Renal pelvis (tissue), 12 donors: Measurements from ENCODE around the gene ECE1. TPM values are rescaled to one million over a fixed set of nuclear protein-coding genes. Genes with fewer than 3 reads are reported as not detected.

Source experiments
- DNase-seq: peaks from one replicate; pipeline ENCODE4 v3.0.0-alpha.2; 2013
- long read RNA-seq, 16 experiments: transcript quantifications; one replicate each; lab custom pipeline, GENCODE V29; 2026
- polyA plus RNA-seq, 3 donors: library from polyadenylated mRNA; unstranded; fragments of 120-200 nt; gene quantifications; one replicate each; pipeline ENCODE4 v1.2.1, GENCODE V29; 2013; ENCODE audit not compliant: insufficient read length in 3 of 3

ECE1 gene
- 10 to 100 TPM; 42.0 to 51.7 (median 46.9) TPM for polyA plus RNA-seq
- long read RNA-seq, donor 1, full-length matches to known transcripts = 6 of 14 reads
- long read RNA-seq, donor 1, partial matches to known transcripts = 8 of 14 reads
- long read RNA-seq, donor 1, other reads (novel, unspliced or antisense) = 0 of 14 reads
- long read RNA-seq, donor 2, full-length matches to known transcripts = 9 of 9 reads
- long read RNA-seq, donor 2, partial matches to known transcripts = 0 of 9 reads
- long read RNA-seq, donor 2, other reads (novel, unspliced or antisense) = 0 of 9 reads
- long read RNA-seq, donor 3, full-length matches to known transcripts = 7 of 12 reads
- long read RNA-seq, donor 3, partial matches to known transcripts = 5 of 12 reads
- long read RNA-seq, donor 3, other reads (novel, unspliced or antisense) = 0 of 12 reads
- long read RNA-seq, donor 4, full-length matches to known transcripts = 9 of 14 reads
- long read RNA-seq, donor 4, partial matches to known transcripts = 5 of 14 reads
- long read RNA-seq, donor 4, other reads (novel, unspliced or antisense) = 0 of 14 reads
- long read RNA-seq, donor 5, full-length matches to known transcripts = 3 of 3 reads
- long read RNA-seq, donor 5, partial matches to known transcripts = 0 of 3 reads
- long read RNA-seq, donor 5, other reads (novel, unspliced or antisense) = 0 of 3 reads
- long read RNA-seq, donor 6, full-length matches to known transcripts = 8 of 18 reads
- long read RNA-seq, donor 6, partial matches to known transcripts = 10 of 18 reads
- long read RNA-seq, donor 6, other reads (novel, unspliced or antisense) = 0 of 18 reads
- long read RNA-seq, donor 7, full-length matches to known transcripts = 6 of 22 reads
- long read RNA-seq, donor 7, partial matches to known transcripts = 16 of 22 reads
- long read RNA-seq, donor 7, other reads (novel, unspliced or antisense) = 0 of 22 reads
- long read RNA-seq, donor 8, full-length matches to known transcripts = 1 of 1 reads
- long read RNA-seq, donor 8, partial matches to known transcripts = 0 of 1 reads
- long read RNA-seq, donor 8, other reads (novel, unspliced or antisense) = 0 of 1 reads
- long read RNA-seq, donor 9, full-length matches to known transcripts = 7 of 16 reads
- long read RNA-seq, donor 9, partial matches to known transcripts = 9 of 16 reads
- long read RNA-seq, donor 9, other reads (novel, unspliced or antisense) = 0 of 16 reads
- long read RNA-seq, donor 10, full-length matches to known transcripts = 6 of 14 reads
- long read RNA-seq, donor 10, partial matches to known transcripts = 8 of 14 reads
- long read RNA-seq, donor 10, other reads (novel, unspliced or antisense) = 0 of 14 reads
- long read RNA-seq, donor 11, full-length matches to known transcripts = 9 of 9 reads
- long read RNA-seq, donor 11, partial matches to known transcripts = 0 of 9 reads
- long read RNA-seq, donor 11, other reads (novel, unspliced or antisense) = 0 of 9 reads
- long read RNA-seq, donor 12, full-length matches to known transcripts = 12 of 21 reads
- long read RNA-seq, donor 12, partial matches to known transcripts = 9 of 21 reads
- long read RNA-seq, donor 12, other reads (novel, unspliced or antisense) = 0 of 21 reads
- long read RNA-seq, donor 13, full-length matches to known transcripts = 2 of 2 reads
- long read RNA-seq, donor 13, partial matches to known transcripts = 0 of 2 reads
- long read RNA-seq, donor 13, other reads (novel, unspliced or antisense) = 0 of 2 reads
- long read RNA-seq, donor 14 = 0 reads
- long read RNA-seq, donor 15, full-length matches to known transcripts = 16 of 29 reads
- long read RNA-seq, donor 15, partial matches to known transcripts = 13 of 29 reads
- long read RNA-seq, donor 15, other reads (novel, unspliced or antisense) = 0 of 29 reads
- long read RNA-seq, donor 16, full-length matches to known transcripts = 5 of 10 reads
- long read RNA-seq, donor 16, partial matches to known transcripts = 5 of 10 reads
- long read RNA-seq, donor 16, other reads (novel, unspliced or antisense) = 0 of 10 reads

DNA sequence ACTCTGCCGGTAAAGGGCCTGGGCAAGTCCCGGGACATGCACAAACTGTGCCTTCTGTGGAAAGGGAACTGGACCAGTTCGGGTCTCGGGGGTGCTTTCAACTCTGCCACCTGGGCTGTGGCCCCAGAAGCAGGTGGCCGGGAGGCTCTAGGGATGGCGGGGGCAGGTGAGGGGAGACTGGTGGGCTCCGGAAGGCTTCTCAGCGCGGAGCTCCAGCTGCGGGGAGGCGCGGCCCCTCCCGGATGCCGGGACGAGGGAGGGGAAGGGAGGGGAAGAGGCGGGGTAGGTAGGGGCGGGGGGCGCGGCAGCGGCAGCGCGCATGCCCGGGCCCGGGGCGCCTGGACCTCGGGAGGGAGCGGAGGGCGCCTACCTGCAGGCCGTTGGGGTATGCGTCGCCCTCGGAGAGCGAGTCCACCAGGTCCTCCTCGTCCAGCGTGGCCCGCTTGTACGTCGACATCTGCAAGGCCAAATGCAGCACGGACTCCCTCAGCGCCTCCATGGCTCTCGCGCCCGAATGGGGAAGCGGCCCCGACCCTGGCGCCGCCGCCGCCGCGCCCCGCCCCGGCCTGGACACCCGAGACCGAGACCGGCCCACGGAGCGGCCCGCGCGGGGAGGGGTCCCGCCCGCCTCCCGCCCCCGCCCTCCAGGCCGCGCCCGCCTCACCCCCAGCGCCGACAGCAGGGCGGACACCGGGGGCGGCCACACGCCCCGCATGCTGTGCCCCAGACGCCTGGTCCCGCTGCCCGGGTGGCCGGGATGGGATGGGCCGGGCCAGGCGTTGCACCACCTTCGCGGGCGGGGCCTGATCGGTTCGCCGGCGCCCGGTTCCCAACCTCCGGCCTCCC, at the start of gene ECE1:
Gene ECE1, minus strand, starts transcription at position 764 of the 846 bp plus-strand sequence. Its CDS starts 49 bp downstream, at position 715.
- peak; percentile 41 for DNase-seq

DNA sequence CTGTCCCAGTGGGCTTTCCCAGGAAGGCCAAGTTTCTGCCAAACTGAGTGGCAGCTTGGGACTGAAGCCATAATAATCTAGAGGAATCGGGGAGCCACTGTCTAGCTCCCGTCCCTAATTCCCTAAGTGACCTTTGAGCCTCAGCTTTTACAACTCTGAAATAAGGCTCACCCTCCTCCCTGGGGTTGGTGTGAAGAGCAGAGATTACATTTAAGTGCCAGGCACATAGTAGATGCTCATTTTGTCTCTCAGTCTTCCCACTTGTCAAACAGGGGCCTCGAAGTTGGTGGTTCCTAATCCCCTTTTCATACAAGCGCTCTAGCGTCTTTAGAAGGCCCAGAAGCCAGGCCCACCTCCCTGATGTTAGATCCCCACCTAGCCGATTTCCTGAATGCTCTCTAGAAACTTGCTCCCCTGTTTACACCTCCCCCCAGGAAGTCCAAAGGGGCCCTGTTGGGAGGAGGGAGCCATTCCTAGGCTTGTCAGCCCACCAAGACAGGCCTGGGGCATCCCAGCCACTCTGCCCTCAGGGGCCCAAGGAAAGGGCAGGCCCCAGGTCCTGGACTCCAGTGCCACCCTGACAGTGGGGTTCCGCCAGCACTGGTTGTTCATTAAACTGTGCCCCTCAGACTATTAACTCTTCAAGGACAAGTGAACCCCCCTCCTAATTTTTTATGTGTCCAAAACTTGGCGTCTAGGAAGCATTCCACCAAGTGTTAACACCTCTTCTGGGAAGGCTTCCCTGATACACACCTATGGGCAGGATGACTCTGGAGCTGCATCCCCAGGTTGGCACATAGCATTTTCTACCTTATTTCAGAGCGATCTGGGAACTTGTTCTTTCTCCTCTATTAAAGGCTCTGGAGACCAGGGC, 49.3 kb upstream of the ECE1 start:
- DNase-seq = no peak

DNA sequence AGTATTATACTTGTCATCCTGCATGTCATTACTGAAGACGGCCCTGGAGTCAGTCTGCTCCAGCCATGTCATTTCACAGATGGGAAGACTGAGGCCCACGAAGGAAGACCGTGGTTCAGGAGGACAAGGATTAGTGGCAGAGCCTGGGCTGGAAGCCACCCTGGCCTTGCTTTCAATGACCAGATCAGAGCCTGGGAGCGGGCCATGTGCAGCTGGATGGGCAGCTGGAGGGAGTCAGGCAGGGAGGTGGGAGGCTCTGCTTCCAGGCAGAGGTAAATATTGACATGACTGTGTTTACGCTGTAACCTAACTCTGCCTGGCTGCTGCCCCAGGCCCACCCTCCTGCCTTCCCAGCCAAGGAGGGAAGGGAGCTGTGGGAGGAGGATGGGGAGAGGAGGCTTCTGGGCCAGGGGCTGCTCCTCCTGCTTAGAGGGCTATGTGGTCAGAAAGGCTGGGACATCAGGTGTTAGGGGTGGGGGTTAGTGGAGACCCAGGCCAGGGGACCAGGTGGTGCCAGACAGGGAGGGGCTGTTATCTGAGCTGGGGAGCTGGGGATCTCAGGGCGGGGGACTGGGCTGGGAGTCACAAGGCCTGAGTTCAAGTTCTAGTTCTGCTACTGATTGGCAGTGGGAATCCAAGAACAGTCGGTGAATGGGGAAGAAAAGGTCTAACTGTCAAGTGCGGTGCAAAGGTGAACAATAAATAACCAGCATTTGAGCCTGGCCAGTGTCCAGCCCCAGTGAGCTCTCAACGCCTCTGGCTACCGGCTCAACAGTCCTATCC, 48.5 kb upstream of the ECE1 start:
- peak; percentile 89 for DNase-seq

DNA sequence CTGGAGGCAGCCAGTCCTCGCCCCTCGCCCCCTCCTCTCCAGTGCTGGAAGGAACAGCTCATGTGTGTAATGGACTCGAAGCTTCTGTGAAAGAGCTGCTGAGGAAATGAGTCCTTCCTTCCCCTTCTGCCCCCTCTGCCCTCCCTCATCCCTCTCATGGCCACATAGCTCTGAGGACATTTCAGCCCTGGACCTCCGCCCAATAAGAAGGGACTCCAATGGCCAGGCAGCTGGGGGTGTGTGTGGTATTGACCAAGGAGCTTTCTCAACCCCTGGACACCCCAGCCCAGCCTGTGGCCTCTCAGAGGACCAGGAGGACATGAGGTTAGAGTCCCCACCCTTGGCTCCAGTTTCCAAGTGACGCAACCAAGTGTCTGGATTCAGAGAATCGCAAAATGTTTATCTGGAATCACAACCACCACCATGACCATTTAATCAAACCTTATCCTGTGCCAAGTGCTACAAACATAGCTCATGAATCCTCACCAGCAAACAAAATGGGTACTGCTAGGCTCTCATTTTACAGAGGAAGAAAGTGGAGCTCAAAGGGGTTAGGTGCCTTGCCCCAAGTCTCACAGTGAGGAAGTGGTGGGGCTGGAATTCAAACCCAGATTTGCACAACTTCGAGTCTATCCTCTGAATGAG, 47.8 kb upstream of the ECE1 start:
- DNase-seq = no peak

DNA sequence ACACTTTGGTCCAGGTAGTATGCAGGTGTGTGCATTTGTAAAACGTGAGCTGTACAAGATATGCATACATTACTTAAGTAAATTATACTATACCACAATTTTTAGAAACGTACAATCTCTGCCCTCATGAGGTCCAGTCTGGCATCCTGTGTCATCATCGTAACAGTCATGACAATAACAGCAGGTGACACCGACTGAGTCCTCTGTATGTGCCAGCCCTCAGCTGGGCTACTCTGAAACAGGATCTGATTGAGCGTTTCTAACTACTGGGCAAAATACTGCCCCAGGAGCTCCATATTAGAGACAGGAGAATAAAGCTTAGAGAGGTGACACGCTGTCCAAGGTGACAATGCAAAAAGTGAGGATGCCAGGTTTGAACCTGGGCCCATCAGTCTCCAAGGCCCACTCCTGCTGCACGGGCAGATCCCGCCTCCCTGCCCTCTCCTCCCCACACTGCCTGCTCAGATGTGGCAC, 47.2 kb upstream of the ECE1 start:
- no peak for DNase-seq

DNA sequence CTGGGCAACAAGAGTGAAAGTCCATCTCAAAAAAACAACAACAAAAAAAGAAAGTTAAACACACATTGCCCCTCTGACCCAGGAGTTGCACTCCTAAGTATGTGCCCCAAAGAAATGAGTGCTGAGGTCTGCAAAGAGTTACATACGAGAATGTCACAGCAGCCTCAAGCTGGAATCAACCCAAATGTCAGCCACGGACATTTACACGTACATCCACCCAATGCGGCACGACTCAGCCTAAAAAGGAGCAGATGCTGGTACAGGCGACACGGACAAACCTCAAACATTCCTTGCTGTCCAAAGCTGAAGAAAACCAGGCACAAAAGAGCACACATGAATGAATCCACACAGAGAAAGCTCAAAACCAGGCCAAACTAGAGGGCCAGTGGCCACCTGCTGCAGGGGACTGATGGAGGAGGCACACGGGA, 46.8 kb upstream of the ECE1 start:
- no peak for DNase-seq

DNA sequence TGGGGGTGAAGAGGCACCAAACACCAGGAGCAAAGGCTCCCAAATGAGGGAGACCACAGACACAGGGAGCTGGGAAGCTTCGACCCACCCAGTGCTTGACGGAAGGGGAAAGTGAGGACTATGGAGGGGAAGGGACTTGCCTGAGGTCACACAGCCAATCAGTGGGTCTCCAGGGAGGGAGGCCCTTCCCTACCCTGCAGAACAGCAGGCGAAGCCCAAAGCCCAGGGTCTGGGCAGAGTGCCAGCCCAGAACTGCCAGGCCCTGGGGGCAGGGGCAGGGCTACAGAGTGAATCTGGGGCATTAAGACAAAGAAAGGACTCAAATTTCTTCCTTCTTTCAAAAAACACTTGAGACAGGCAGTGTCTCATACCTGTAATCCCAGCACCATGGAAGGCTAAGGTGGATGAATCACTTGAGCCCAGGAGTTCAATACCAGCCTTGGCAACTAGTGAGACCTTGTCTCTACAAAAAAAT, 45.5 kb upstream of the ECE1 start:
- no peak for DNase-seq

DNA sequence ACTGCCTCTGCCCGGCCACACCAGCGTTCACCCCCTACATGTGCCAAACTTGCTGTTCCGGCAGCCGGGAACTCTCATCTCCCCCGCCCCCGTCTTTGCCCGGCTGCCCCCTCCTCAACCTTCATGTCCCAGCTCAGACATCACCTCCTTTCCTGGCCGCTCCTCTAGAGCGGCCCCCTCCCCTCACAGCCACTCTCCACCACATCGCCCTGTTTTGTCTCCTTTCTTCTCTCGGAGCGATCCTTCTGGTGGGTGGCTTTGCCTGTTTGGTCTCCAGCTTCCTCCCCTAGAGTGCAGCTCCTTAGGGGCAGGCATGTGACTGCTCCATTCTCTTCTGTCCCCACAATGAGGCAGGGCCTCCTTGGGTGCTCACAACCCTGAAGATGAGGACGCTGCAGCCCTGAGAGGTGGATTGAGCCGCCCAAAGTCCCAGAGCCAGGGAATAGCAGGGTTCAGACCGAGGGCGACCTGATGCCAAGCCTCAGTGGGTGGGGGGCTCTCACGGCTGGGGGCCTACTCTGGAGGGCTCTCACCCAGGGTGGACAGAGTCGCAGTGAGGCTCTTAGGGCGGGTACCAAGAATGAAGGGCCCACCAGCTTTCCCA, 44.9 kb upstream of the ECE1 start:
- no peak for DNase-seq

DNA sequence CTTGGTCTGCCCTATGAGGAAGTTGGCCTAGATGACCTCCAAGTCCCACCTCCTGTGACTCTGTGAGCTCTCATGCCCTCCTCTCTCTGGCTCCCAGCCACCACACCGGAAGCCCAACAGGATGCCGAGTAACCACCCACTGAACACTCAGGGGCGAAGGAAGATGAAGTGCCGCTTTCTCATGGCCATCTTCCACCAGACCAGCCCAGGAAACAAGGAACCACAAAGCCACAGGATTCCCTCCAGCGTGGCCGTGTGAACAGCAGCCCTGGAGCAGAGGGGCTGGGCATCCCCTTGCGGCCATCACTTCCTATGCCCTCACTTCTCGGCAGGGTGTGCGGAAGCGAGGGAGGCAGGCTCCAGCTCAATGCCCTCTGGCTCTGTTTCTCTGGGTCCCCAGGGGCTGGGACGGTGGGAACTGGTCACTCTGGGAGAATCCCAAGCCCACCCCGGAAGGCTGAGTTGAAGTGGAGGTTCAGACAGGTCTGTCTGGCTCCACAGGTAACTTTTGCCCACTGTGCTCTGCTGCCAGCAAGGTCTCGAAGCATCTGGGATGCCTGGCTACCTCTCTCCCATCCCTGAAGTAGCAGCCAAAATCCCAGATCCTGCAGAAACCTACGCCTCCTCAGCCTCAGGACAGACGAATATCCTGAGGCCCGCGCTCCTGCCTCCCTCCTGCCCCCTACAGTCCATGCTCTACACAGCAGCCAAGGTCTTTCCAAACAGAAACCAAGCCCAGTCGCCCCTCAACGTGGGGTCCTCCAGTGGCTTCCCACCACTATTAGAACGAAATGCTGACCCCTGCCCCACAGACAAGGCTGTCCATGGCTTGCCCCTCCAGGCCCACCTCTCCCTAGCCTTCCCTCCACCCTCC, 44.2 kb upstream of the ECE1 start:
- no peak for DNase-seq

DNA sequence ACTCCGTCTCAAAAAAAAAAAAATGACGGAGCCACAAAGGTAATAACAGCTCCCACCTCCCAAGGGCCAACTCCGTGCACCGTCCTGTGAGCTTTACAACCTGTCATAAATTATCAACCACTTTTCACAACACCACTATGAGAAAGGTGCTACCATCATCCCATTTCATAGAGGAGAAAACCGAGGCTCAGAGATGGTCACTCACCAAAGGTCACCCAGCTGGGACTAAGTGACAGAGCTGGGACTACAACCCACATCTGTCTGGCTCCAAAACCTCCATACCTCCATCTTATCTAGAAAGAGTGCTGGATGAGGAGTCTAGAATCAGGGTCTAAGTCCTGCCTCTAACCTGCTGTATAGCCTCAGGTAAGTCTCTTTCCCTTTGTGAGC, 43.6 kb upstream of the ECE1 start:
- no peak for DNase-seq

DNA sequence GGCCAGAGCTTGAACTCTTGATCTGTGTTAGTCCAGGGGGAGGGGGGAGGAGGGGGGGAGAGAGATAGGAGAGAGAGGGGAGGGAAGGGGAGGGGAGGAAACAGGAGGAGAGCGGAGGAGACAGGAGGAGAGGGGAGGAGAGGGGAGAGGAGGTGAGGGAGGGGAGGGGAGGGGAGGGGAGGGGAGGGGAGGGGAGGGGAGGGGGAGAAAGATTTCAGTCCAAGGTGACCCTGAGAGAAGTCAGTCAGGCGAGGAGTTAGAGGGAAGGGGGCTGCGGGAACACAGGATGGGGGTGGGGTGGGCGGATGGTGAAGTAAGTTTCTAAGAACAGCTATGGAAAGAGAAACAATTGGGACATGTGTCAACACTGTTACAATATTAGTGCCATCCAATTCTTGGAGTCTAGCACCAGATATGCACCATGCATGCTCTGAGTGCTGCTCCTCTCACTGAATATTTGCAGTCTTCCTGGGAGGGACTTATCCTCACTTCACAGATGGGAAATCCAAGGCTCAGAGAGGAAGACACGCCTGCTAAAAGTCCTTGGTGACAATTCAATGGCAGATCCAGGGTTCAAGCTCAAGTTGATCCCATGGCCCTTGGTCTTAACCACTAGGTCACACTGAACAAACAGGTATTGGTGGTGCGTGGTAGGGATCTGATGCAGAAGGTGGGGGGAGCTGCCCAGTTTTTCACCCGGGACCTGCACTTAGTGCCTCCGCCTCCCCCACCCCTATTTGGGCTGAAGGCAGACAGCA, 42.5 kb upstream of the ECE1 start:
- no peak for DNase-seq

DNA sequence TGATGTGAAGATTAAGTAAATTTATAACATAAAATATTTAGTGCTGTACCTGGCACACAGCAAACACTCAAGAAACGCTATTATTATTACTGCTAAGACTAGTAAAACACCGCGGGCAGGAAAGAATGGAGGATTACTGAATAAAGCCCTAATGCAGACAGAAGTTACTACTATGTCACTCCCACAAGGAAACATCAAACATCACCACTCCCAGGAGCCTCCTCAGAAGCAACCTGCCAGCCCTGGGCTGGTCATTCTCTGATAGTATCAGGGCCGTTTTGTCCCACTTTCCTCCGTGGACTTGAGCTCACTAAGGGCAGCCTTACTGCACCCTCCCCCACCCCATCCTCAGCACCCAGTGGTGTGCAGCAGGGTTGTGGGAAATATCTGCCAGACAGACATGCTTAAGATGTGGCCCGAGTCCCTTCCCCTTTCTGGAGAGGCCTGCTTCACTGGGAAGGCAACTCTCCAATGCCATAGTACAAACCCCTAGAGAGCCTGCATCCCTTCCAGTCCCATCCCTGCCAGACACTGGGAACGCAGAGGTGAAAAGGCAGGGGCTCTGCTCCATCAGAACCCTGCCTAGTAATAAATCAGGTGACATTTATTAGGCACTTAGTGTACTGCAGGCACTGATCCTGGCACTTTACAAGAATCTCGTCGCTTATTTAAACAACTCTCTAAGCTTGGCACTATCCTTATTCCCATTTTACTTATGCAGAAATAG, 41.7 kb upstream of the ECE1 start:
- no peak for DNase-seq

DNA sequence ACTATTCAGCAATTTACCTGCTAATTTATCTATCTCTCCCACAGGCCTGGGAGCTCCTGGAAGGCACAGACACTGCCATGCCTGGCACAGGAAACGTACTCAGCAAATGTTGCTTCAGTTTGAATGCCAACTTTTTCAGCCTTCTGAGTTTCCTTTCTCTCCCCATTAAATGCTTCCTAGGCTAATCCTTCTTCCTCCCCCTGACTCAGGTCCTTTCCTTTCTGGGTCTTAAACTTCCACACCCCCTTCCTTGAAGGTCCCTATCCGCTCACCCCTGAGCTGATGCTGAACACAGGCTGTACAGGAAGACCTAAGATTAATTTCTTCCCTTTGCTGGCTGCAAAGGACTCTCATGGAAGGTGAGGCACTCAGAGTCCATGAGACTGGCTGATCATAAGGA, 40.3 kb upstream of the ECE1 start:
- no peak for DNase-seq
